Frontal cortex (tissue), 4 donors: ENCODE data around the gene DIPK1B. TPM values are rescaled to one million over a fixed set of nuclear protein-coding genes. Genes with fewer than 3 reads are reported as not detected.

Experiments
- DNase-seq, 2 donors: peaks; one replicate each; pipeline ENCODE4 v3.0.0; 2012; ENCODE audit warnings: low spot score in 2 of 2
- FAIRE-seq: peaks from 2 replicates; lab custom pipeline; 2012; peaks lifted over from hg19 to GRCh38; lab: Jason Lieb, UNC
- total RNA-seq: library from RNA; depleted of rRNA; stranded (reverse); fragments of >200 nt; gene quantifications from one replicate; pipeline ENCODE4 v1.2.3, GENCODE V29; 2014
- donor health status: control.
- donor health status: control.
- donor health status: control.

The DIPK1B gene
- 26.9 TPM for total RNA-seq

DNA sequence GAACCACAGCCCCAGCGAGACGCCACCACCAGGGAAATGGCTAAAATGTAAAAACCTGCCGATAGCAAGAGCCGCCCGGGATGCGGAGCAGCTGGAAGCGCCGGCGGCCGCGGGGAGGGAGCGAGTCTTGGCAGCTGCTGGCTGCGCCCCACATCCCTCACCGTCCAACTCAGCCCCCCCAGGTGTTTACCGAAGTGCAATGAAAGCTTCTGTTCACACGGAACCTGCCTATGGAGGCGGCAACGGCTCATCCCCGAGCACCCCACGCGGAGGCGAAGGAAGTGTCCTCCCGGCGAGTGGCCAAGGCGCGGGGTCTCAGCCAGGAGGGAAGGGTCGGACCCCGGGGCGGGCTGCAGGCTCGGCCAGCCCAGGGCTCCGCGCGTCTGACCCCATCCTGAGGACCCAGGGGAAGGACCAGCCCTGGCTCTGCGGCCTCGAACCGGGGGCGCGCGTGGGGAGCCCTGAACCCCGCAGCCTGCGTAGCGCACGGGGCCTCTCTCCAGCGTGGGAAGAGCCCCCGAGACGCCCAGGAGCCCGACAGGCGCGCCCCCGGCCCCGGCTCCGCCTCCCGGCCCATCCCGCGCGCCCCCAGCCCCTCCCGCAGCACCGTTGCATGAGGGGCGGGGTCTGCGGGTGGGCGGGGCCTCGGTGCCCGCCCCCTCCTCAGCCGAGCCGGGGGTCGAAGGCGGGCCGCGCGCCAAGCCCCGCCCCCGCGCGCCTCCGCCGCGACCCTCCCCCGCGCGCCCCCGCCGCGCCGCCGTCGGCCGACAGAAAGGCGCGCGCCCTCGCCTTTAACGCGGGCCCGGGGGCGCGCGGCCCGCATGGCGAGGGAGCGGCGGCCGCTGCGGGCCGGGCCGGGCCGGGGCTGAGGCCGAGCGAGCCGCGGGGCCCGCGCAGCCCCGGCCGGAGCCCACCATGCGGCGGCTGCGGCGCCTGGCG is at the start of gene DIPK1B:
TSS of gene DIPK1B (plus strand) at position 822 of the 939 bp plus-strand sequence. CDS start at position 916, 94 bp downstream.
- no peak for FAIRE-seq

GRCh38 chr9:136662656-136663581 is 49.5 kb upstream of the DIPK1B start, which contains the start of gene EGFL7:
Gene EGFL7, plus strand, starts transcription at chr9:136662916. Its CDS starts 5,367 bp downstream, at chr9:136668283.
- DNase-seq: peak in 1 of 2 donors; percentile 61
- FAIRE-seq: no peak

More for the DNA sequence above, at the start of gene DIPK1B:
- DNase-seq: peak; percentile 77 to 82

GRCh38 chr9:136664000-136664915 is 48.1 kb upstream of the DIPK1B start:
- DNase-seq: no peak
- FAIRE-seq: no peak

- FAIRE-seq (no peak), DNase-seq (peak in 1 of 2 donors; percentile 73)
Measured at GRCh38 chr9:136665111-136665703, 47.2 kb upstream of the DIPK1B start.

GRCh38 chr9:136665704-136666371 is 46.5 kb upstream of the DIPK1B start:
- FAIRE-seq (no peak), DNase-seq (peak in 1 of 2 donors; percentile 78)

GRCh38 chr9:136666372-136667213 is 45.8 kb upstream of the DIPK1B start:
- peak in 1 of 2 donors; percentile 66 for DNase-seq
- FAIRE-seq: no peak

DNA sequence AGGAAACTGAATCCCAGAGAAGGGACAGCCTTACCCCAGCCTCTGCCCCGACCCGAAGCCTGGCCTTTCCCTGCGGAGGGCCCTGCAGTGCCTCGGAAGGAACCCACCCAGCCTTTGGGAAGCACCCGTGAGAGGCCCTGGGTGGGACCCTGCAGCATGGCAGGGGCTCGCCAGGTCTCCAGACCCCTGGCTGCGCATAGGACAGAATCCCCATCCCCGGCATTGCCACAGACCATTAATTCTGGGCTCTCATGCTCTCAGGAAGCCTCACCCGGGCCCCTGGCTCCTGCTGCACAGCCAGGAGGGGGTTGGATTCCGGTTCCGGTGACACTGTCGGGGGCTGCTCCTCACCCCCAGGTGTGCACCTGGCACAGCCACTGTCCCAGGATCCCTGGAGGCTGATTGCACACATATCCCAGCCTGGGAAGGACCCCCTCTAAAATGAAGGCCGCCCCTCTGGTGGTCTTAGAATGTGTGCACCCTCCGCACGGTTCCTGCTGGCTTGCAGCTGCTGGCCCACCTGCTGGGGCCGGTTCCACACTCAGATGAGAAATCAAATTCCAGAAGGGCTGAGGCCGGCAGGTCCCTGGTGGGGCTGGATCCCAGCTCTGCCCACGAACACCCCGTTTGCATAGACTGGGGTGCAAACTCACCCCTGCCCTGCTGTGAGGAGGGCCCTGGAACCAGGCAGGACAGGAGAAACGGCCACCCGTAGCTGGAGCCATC is 45.0 kb upstream of the DIPK1B start:
- DNase-seq (no peak), FAIRE-seq (no peak)

GRCh38 chr9:136667940-136668760 is 44.2 kb upstream of the DIPK1B start:
- DNase-seq: no peak
- FAIRE-seq: no peak

- no peak for DNase-seq
- FAIRE-seq: no peak
Measured at GRCh38 chr9:136668983-136669790, 43.2 kb upstream of the DIPK1B start.

DNA sequence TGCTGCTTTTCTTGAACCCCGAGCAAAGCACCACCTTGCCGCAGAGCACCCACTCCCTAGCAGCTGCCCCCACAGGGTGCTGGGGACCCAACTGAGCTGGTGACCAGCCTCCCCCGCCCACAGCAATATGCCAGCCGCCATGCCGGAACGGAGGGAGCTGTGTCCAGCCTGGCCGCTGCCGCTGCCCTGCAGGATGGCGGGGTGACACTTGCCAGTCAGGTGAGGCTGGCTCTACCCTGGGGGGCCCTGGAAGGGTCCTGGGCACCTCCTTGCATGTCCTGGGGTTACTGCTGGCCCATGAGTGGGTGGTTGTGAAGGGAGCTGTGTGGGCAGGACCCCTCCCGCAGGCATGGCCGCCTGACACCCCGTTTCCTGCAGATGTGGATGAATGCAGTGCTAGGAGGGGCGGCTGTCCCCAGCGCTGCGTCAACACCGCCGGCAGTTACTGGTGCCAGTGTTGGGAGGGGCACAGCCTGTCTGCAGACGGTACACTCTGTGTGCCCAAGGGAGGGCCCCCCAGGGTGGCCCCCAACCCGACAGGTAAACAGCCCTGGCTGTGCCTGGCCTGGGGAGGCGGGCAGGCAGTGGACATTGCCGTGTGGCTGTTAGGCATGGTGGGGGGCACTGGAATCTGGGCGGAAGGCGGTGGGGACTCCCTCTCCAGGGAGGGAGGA is 42.4 kb upstream of the DIPK1B start:
- DNase-seq (no peak), FAIRE-seq (no peak)

DNA sequence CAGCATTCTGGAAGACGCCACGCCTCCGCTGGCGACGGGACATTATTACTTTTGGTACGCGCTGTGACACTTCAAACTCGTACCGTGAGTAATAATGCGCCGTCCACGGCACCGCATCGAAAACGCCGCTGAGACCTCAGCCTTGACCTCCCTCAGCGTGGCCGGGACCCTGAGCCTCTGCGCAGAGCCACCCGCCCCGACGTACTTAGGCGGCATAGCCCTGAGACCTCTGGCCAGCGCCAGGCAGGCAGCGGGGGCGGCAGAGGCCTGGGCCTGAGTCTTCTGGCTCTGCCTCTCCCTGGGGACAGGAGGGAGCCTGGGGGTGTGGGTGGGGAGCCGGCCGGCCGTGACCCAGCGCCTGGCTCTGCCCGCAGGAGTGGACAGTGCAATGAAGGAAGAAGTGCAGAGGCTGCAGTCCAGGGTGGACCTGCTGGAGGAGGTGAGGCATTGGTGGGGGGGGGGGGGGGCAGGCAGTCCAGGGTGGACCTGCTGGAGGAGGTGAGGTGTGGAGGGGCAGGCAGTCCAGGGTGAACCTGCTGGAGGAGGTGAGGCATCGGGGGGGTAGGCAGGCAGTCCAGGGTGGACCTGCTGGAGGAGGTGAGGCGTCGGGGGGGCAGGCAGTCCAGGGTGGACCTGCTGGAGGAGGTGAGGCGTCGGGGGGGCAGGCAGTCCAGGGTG is 41.7 kb upstream of the DIPK1B start:
- DNase-seq: no peak
- FAIRE-seq: no peak

- DNase-seq (no peak), FAIRE-seq (no peak)
Measured at GRCh38 chr9:136671254-136671614, 41.1 kb upstream of the DIPK1B start.

GRCh38 chr9:136671646-136672430 is 40.5 kb upstream of the DIPK1B start:
- no peak for FAIRE-seq

More at GRCh38 chr9:136671646-136672430, 40.5 kb upstream of the DIPK1B start:
- peak in 1 of 2 donors; percentile 77 for DNase-seq
